ENCODE data around the gene TRAPPC14. TPM values are rescaled to one million over a fixed set of nuclear protein-coding genes. Genes with fewer than 3 reads are reported as not detected.

TRAPPC14 gene
- total and polyA plus RNA-seq, 10 of the 15 experiments (the other 5 are each of a cell fraction or from before 2014, with no cell fraction given): 0.21 to 24.7 (median 7.5) TPM

DNA sequence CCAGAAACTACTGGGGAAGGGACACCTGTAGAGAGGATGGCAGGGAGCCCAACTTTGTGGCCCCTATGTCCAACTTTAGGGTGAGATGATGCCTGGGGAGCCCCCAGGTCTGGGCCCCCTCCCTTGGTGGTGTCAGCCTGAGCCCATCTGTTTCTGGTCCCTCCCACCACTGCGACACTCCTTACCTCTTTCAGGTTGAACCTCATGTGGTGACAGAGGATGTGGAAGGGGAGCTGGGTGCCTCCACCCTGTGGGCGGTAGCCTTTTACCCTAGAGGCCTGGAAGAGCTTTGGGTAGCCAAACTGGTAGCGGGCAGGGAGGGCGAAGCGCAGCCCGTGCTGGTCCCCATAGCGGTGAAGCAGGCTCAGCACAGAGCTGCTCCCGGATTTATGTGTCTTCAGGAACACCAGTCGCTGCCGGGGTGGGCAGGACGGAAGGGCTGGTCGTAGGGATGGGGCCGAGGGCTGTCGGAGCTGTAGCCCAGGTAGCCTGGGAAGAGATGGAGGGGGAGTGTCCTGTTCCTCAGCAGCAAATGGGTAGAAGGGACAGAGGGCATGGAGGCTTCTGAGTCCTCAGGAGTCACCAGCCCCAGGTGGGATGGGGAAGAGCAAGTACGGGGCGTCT is 7.9 kb upstream of the TRAPPC14 start (continued):
- no peak for TF ChIP-seq BACH1 (IDR thresholded peaks at IDR 0.05; ENCODE audit: borderline replicate concordance)

DNA sequence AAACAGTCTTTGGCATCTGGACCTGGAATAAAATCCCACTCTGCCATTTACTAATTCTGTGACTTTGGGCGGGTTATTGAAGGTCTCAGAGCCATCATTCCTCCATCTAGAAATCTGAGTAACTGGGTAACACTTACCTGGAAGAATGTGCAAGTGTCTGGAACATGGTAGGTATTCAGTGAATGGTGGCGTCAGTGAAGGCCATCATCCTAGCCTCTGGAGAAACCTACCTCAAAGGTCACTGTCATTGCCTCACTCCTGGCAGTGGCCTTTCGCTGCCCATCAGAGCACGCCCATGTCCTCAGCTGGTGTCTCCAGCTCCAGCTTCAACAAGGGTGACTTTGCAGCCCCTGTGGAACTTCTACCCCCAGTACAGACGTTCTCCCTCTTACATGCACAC is 5.3 kb upstream of the TRAPPC14 start:
- H3K27me3 ChIP-seq (replicated peaks in 1 of 2; ENCODE audit: control insufficient read depth in 2 of 2, insufficient read depth in 2 of 2, low read length in 1 of 2): peaks cover 0 to 6% of the 10 kb centered on the region in 2 experiments; a peak in 2 of 4 replicates
- ATAC-seq (no peak), DNase-seq (ENCODE audit: low read depth, low spot score) (no peak), FAIRE-seq (no peak)
- POLR2A ChIA-PET: interaction anchor here (0.6 to 1.1 kb wide), 5 partner anchors 8 to 221 kb away, joined by 3 to 7 read pairs (median 4); no protein-coding TSS in a partner anchor
- BruUV-seq (replicated peaks): no TSS peak
- no peak overlapping the region for H2AFZ ChIP-seq (ENCODE audit: control insufficient read depth, low read depth, low read length)
- no peak overlapping the region for H3K27ac ChIP-seq (ENCODE audit: control insufficient read depth, insufficient read depth)
- WGBS (ENCODE audit: insufficient coverage, insufficient replicate concordance, low lambda C conversion rate, missing lambda C conversion rate): 56% methylated on average over 5 of the region's 5 CpGs
- no peaks in the 10 kb centered on the region for H3K79me2 ChIP-seq (ENCODE audit: control insufficient read depth, insufficient read depth, low read length)
- H3K4me1 ChIP-seq (ENCODE audit: control insufficient read depth, insufficient read depth, low read length): peaks cover 23% of the 10 kb centered on the region
- no peaks in the 10 kb centered on the region for H4K20me1 ChIP-seq (ENCODE audit: control insufficient read depth, insufficient read depth)
- in situ Hi-C loops (cut with MboI) (no loop called here), intact Hi-C loops (cut with micrococcal nuclease; ENCODE audit: unreplicated experiment) (no loop called here)
- no peak overlapping the region for H3K4me3 ChIP-seq
- no peaks in the 10 kb centered on the region for H3K36me3 ChIP-seq (ENCODE audit: control insufficient read depth in 2 of 2, insufficient read depth in 2 of 2, low read length in 1 of 2)
- CTCF ChIA-PET: interaction anchor here (0.9 kb wide), 1 partner anchor 16 kb away, joined by 3 read pairs; no protein-coding TSS in a partner anchor
- SMC1A ChIA-PET (ENCODE audit: uncharacterized antibody, unreplicated experiment): interaction anchor here (0.7 kb wide), 1 partner anchor 249 kb away, joined by 4 read pairs; no protein-coding TSS in a partner anchor
- no peak overlapping the region for H3K4me2 ChIP-seq (ENCODE audit: control insufficient read depth, insufficient read depth)
- RAD21 ChIA-PET (ENCODE audit: unreplicated experiment): interaction anchor here (0.8 to 1.2 kb wide), 2 partner anchors 31 to 33 kb away, joined by 4 to 6 read pairs; no protein-coding TSS in a partner anchor
- H3K9ac ChIP-seq (ENCODE audit: control insufficient read depth, insufficient read depth, low read length): no peak overlapping the region
- no peaks in the 10 kb centered on the region for H3K9me3 ChIP-seq (replicated peaks; ENCODE audit: control insufficient read depth, insufficient read depth, low read length)
- TF ChIP-seq, protein P1, sequence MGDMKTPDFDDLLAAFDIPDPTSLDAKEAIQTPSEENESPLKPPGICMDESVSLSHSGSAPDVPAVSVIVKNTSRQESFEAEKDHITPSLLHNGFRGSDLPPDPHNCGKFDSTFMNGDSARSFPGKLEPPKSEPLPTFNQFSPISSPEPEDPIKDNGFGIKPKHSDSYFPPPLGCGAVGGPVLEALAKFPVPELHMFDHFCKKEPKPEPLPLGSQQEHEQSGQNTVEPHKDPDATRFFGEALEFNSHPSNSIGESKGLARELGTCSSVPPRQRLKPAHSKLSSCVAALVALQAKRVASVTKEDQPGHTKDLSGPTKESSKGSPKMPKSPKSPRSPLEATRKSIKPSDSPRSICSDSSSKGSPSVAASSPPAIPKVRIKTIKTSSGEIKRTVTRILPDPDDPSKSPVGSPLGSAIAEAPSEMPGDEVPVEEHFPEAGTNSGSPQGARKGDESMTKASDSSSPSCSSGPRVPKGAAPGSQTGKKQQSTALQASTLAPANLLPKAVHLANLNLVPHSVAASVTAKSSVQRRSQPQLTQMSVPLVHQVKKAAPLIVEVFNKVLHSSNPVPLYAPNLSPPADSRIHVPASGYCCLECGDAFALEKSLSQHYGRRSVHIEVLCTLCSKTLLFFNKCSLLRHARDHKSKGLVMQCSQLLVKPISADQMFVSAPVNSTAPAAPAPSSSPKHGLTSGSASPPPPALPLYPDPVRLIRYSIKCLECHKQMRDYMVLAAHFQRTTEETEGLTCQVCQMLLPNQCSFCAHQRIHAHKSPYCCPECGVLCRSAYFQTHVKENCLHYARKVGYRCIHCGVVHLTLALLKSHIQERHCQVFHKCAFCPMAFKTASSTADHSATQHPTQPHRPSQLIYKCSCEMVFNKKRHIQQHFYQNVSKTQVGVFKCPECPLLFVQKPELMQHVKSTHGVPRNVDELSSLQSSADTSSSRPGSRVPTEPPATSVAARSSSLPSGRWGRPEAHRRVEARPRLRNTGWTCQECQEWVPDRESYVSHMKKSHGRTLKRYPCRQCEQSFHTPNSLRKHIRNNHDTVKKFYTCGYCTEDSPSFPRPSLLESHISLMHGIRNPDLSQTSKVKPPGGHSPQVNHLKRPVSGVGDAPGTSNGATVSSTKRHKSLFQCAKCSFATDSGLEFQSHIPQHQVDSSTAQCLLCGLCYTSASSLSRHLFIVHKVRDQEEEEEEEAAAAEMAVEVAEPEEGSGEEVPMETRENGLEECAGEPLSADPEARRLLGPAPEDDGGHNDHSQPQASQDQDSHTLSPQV (IDR thresholded peaks at IDR 0.05): no peak
- TF ChIP-seq WRNIP1 (IDR thresholded peaks at IDR 0.05; ENCODE audit: borderline replicate concordance, low read depth, low read length): no peak
- TF ChIP-seq, protein P2, sequence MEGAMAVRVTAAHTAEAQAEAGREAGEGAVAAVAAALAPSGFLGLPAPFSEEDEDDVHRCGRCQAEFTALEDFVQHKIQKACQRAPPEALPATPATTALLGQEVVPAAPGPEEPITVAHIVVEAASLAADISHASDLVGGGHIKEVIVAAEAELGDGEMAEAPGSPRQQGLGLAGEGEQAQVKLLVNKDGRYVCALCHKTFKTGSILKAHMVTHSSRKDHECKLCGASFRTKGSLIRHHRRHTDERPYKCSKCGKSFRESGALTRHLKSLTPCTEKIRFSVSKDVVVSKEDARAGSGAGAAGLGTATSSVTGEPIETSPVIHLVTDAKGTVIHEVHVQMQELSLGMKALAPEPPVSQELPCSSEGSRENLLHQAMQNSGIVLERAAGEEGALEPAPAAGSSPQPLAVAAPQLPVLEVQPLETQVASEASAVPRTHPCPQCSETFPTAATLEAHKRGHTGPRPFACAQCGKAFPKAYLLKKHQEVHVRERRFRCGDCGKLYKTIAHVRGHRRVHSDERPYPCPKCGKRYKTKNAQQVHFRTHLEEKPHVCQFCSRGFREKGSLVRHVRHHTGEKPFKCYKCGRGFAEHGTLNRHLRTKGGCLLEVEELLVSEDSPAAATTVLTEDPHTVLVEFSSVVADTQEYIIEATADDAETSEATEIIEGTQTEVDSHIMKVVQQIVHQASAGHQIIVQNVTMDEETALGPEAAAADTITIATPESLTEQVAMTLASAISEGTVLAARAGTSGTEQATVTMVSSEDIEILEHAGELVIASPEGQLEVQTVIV (IDR thresholded peaks at IDR 0.05; ENCODE audit: borderline replicate concordance, partially characterized antibody): no peak
- no peak for TF ChIP-seq CHD4 (IDR thresholded peaks at IDR 0.05)
- no peak for TF ChIP-seq RUNX3 (IDR thresholded peaks at IDR 0.05; ENCODE audit: low read length)
- TF ChIP-seq EGR1 (IDR thresholded peaks at IDR 0.05; ENCODE audit: borderline replicate concordance in 1 of 2, low read depth in 2 of 2, low read length in 2 of 2): no peak
- no peak for TF ChIP-seq SREBF1 (IDR thresholded peaks at IDR 0.05; ENCODE audit: low read length)
- TF ChIP-seq, protein P3, sequence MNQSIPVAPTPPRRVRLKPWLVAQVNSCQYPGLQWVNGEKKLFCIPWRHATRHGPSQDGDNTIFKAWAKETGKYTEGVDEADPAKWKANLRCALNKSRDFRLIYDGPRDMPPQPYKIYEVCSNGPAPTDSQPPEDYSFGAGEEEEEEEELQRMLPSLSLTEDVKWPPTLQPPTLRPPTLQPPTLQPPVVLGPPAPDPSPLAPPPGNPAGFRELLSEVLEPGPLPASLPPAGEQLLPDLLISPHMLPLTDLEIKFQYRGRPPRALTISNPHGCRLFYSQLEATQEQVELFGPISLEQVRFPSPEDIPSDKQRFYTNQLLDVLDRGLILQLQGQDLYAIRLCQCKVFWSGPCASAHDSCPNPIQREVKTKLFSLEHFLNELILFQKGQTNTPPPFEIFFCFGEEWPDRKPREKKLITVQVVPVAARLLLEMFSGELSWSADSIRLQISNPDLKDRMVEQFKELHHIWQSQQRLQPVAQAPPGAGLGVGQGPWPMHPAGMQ (IDR thresholded peaks at IDR 0.05; ENCODE audit: borderline replicate concordance): no peak
- TF ChIP-seq, protein P4, sequence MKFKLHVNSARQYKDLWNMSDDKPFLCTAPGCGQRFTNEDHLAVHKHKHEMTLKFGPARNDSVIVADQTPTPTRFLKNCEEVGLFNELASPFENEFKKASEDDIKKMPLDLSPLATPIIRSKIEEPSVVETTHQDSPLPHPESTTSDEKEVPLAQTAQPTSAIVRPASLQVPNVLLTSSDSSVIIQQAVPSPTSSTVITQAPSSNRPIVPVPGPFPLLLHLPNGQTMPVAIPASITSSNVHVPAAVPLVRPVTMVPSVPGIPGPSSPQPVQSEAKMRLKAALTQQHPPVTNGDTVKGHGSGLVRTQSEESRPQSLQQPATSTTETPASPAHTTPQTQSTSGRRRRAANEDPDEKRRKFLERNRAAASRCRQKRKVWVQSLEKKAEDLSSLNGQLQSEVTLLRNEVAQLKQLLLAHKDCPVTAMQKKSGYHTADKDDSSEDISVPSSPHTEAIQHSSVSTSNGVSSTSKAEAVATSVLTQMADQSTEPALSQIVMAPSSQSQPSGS (IDR thresholded peaks at IDR 0.05; ENCODE audit: low read length): no peak
- no peak for TF ChIP-seq ZNF207 (IDR thresholded peaks at IDR 0.05; ENCODE audit: borderline replicate concordance)
- no peak for TF ChIP-seq ATF7 (IDR thresholded peaks at IDR 0.05; ENCODE audit: low read depth)
- no peak for TF ChIP-seq LARP7 (IDR thresholded peaks at IDR 0.05)
- TF ChIP-seq POLR2A (IDR thresholded peaks at IDR 0.05; ENCODE audit: low read depth, low read length): no peak

All from GM12878 (cell line).